Inflammatory macrophage treated with lipopolysaccharide for 4 hours (primary cell): ENCODE results near the gene KRTAP4-16.
"Not testable (repeated sequence)": the region's sequence is repeated elsewhere in the genome, so short reads cannot be mapped to it uniquely, and the experiment has no call there.

ENCODE experiments used
- DNase-seq: peaks from one replicate; pipeline ENCODE4 v3.0.0-alpha.2; 2020

The KRTAP4-16 gene

GRCh38 chr17:41118721-41119120, 16.7 kb upstream of the KRTAP4-16 start:
- no peak for DNase-seq

GRCh38 chr17:41117846-41118386, 15.9 kb upstream of the KRTAP4-16 start, which contains the start of gene KRTAP4-11:
KRTAP4-11 (minus strand) TSS chr17:41118373; CDS start chr17:41118315, 58 bp downstream.
- DNase-seq: not testable (repeated sequence)

- DNase-seq: peak; percentile 21
These were observed 14.3 kb upstream of the KRTAP4-16 start for GRCh38 chr17:41116297-41116696.

- no peak for DNase-seq
These were observed 9.3 kb upstream of the KRTAP4-16 start for GRCh38 chr17:41111151-41111885.

- not testable (repeated sequence) for DNase-seq
These were observed 6.8 kb upstream of the KRTAP4-16 start for GRCh38 chr17:41108728-41109386.

GRCh38 chr17:41107941-41108450, 6.0 kb upstream of the KRTAP4-16 start:
- DNase-seq: peak; percentile 17

- not testable (repeated sequence) for DNase-seq
These were observed 3.3 kb upstream of the KRTAP4-16 start, which contains the start of gene KRTAP4-9 for GRCh38 chr17:41105347-41105746. KRTAP4-9 (plus strand) TSS chr17:41105389; CDS start chr17:41105389, 0 bp downstream.

GRCh38 chr17:41104386-41105038, 2.5 kb upstream of the KRTAP4-16 start:
- not testable (repeated sequence) for DNase-seq

GRCh38 chr17:41103896-41104295, 1.9 kb upstream of the KRTAP4-16 start:
- DNase-seq: no peak

GRCh38 chr17:41099682-41100480, 2.1 kb downstream of the KRTAP4-16 start:
- DNase-seq: not testable (repeated sequence)

- no peak for DNase-seq
These were observed 3.5 kb downstream of the KRTAP4-16 start for GRCh38 chr17:41098481-41098880.

GRCh38 chr17:41098042-41098441, 4.0 kb downstream of the KRTAP4-16 start, which contains the start of gene KRTAP4-8:
KRTAP4-8 (minus strand) TSS chr17:41098142; CDS start chr17:41098084, 58 bp downstream.
- DNase-seq: no peak

- DNase-seq: no peak
These were observed 6.0 kb downstream of the KRTAP4-16 start for GRCh38 chr17:41096055-41096454.

GRCh38 chr17:41088760-41089352, 13.2 kb downstream of the KRTAP4-16 start:
- DNase-seq: not testable (repeated sequence)

GRCh38 chr17:41084100-41084856, 17.7 kb downstream of the KRTAP4-16 start, which contains the start of gene KRTAP4-7:
KRTAP4-7 (plus strand) TSS chr17:41084150; CDS start chr17:41084207, 57 bp downstream.
- DNase-seq: not testable (repeated sequence)

- not testable (repeated sequence) for DNase-seq
These were observed 18.6 kb downstream of the KRTAP4-16 start for GRCh38 chr17:41083427-41083826.

GRCh38 chr17:41082626-41083025, 19.4 kb downstream of the KRTAP4-16 start:
- no peak for DNase-seq

- no peak for DNase-seq
These were observed 25.2 kb downstream of the KRTAP4-16 start for GRCh38 chr17:41076788-41077187.

- no peak for DNase-seq
These were observed 28.3 kb downstream of the KRTAP4-16 start for GRCh38 chr17:41073676-41074075.

- no peak for DNase-seq
These were observed 30.2 kb downstream of the KRTAP4-16 start for GRCh38 chr17:41071606-41072360.
